Measurements from ENCODE around the gene LRRN2. TPM values are rescaled to one million over a fixed set of nuclear protein-coding genes. Genes with fewer than 3 reads are reported as not detected.

Gene LRRN2
- total RNA-seq, 1 experiment from 2014 or later: 5.3 TPM

GRCh38 chr1:204600203-204600602, 85.3 kb downstream of the LRRN2 start:
- peaks cover 5% of the 10 kb centered on the region for H3K27me3 Mint-ChIP-seq (ENCODE audit: low read depth)
- H3K9me3 Mint-ChIP-seq: peaks cover 8% of the 10 kb centered on the region
- peak overlapping the region; percentile 47; the same call in 1 of the 2 replicates for H3K27ac Mint-ChIP-seq
- TF ChIP-seq MLX (CRISPR knock-in tag; IDR thresholded peaks at IDR 0.05) (no peak), ZSCAN18 (CRISPR knock-in tag; IDR thresholded peaks at IDR 0.05) (no peak), USF2 (CRISPR knock-in tag; IDR thresholded peaks at IDR 0.05) (no peak), FOXJ3 (CRISPR knock-in tag; IDR thresholded peaks at IDR 0.05; ENCODE audit: borderline replicate concordance) (no peak), FOXP1 (CRISPR knock-in tag; IDR thresholded peaks at IDR 0.05; ENCODE audit: borderline replicate concordance) (no peak)
- no peaks in the 10 kb centered on the region for H3K36me3 Mint-ChIP-seq
- no peak overlapping the region for H3K4me3 Mint-ChIP-seq
- ATAC-seq: no peak
- DNase-seq (ENCODE audit: low spot score): no peak
- ChIA-PET POLR2A (no interaction called here), CTCF (interaction anchor here (0.6 to 2.6 kb wide), 7 partner anchors 11 to 207 kb away, joined by 3 to 6 read pairs (median 3); no protein-coding TSS in a partner anchor)
- peaks cover 37% of the 10 kb centered on the region for H3K4me1 Mint-ChIP-seq

GRCh38 chr1:204599596-204599995, 85.9 kb downstream of the LRRN2 start:
- TF ChIP-seq RELA (CRISPR knock-in tag; IDR thresholded peaks at IDR 0.05; ENCODE audit: borderline replicate concordance) (no peak), ZNF396 (CRISPR knock-in tag; IDR thresholded peaks at IDR 0.05; ENCODE audit: borderline replicate concordance) (no peak), ESRRA (CRISPR knock-in tag; IDR thresholded peaks at IDR 0.05; ENCODE audit: borderline replicate concordance) (no peak), ZNF671 (CRISPR knock-in tag; IDR thresholded peaks at IDR 0.05) (no peak)
- peaks cover 37% of the 10 kb centered on the region for H3K4me1 Mint-ChIP-seq
- ChIA-PET POLR2A (no interaction called here), CTCF (interaction anchor here (0.8 to 2.6 kb wide), 6 partner anchors 11 to 153 kb away, joined by 3 to 6 read pairs (median 3); no protein-coding TSS in a partner anchor)
- DNase-seq (ENCODE audit: low spot score) (no peak), ATAC-seq (no peak)
- H3K9me3 Mint-ChIP-seq: peaks cover 8% of the 10 kb centered on the region
- peak overlapping the region; percentile 26 for H3K27ac Mint-ChIP-seq
- H3K27me3 Mint-ChIP-seq (ENCODE audit: low read depth): peaks cover 5% of the 10 kb centered on the region
- no peaks in the 10 kb centered on the region for H3K36me3 Mint-ChIP-seq
- H3K4me3 Mint-ChIP-seq: no peak overlapping the region

- Mint-ChIP-seq H3K9me3 (peaks cover 6% of the 10 kb centered on the region), H3K4me3 (no peak overlapping the region), H3K36me3 (no peaks in the 10 kb centered on the region), H3K27ac (no peak overlapping the region; the same call in 1 of the 2 replicates), H3K4me1 (peaks cover 37% of the 10 kb centered on the region), H3K27me3 (ENCODE audit: low read depth) (peaks cover 5% of the 10 kb centered on the region)
- no peak for ATAC-seq
- POLR2A ChIA-PET: no interaction called here
- CTCF ChIA-PET: interaction anchor here (1.0 to 2.6 kb wide), 4 partner anchors 10 to 116 kb away, joined by 3 to 6 read pairs (median 4); no protein-coding TSS in a partner anchor
- no peak for DNase-seq (ENCODE audit: low spot score)
- TF ChIP-seq E2F5 (CRISPR knock-in tag; IDR thresholded peaks at IDR 0.05) (no peak), ZBTB21 (CRISPR knock-in tag; IDR thresholded peaks at IDR 0.05; ENCODE audit: borderline replicate concordance) (no peak), ERG (CRISPR knock-in tag; IDR thresholded peaks at IDR 0.05) (no peak), ZNF281 (CRISPR knock-in tag; IDR thresholded peaks at IDR 0.05) (no peak), CREM (CRISPR knock-in tag; IDR thresholded peaks at IDR 0.05) (no peak), ZNF219 (CRISPR knock-in tag; IDR thresholded peaks at IDR 0.05; ENCODE audit: borderline replicate concordance) (no peak), GRHL2 (CRISPR knock-in tag; IDR thresholded peaks at IDR 0.05; ENCODE audit: insufficient replicate concordance, severe bottlenecking) (no peak), ATF3 (CRISPR knock-in tag; conservative IDR thresholded peaks at IDR 0.05) (no peak), PRDM15 (CRISPR knock-in tag; IDR thresholded peaks at IDR 0.05) (no peak), CBFB (CRISPR knock-in tag; IDR thresholded peaks at IDR 0.05; ENCODE audit: low read depth) (no peak), CREB1 (CRISPR knock-in tag; IDR thresholded peaks at IDR 0.05) (no peak)
These were observed 86.4 kb downstream of the LRRN2 start for GRCh38 chr1:204599098-204599497.

Measured in WTC11 (cell line).